Measurements from ENCODE around the gene HLA-DPB1.
"Not testable (repeated sequence)": the region's sequence is repeated elsewhere in the genome, so short reads cannot be mapped to it uniquely, and the experiment has no call there.

The HLA-DPB1 gene

GRCh38 chr6:33071569-33071968 lies 4.2 kb upstream of the HLA-DPB1 start:
- DNase-seq, result no peak

DNA sequence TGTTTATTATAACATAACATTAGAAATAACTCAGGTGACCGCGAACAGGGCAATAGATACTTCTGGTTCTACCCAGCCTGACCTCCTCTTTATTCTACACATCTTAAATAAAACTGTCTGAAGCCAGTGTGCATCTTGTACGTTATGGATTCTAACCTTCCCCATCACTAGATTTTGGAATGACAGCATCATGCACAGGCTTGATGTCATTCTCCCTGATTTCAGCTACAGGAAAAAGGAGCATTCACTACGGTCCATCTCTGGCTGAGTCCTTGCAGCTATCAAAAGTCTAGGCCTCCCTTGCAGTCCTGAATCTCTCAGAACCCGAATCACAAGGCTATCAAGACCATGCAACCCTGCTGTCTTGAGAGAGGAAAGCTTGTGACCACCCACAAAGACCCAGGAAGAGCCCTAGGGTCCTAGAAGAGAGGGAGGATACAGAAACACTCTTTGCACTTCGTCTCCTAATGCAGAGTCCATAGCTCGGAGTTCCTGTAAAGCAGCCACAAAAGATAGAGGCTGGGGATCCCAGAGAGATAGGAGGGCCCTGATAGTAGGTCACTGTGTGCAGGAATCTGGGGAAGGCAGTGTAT lies 3.2 kb upstream of the HLA-DPB1 start:
- no peak for DNase-seq

GRCh38 chr6:33073431-33073871 lies 2.3 kb upstream of the HLA-DPB1 start, which contains the start of gene HLA-DPA1:
HLA-DPA1 (minus strand) TSS chr6:33073649.
- no peak for DNase-seq

DNA sequence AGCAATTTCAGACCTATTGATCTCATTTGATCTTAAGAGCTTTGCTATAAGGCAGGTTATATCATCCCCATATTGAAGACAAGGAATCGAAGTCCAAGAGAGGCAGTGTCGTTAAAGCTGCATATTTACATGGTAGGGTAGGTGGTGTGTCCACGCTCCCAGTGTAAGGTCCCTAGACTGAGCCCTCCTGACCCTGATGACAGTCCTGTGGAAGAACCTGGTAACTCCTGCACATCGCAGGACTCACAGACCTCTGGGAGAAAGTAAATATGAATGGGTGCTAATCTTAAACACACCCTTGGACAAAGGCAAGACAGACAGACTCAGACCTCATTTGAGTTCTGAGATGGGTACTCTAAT lies 602 bp upstream of the HLA-DPB1 start:
- DNase-seq, result no peak

DNA sequence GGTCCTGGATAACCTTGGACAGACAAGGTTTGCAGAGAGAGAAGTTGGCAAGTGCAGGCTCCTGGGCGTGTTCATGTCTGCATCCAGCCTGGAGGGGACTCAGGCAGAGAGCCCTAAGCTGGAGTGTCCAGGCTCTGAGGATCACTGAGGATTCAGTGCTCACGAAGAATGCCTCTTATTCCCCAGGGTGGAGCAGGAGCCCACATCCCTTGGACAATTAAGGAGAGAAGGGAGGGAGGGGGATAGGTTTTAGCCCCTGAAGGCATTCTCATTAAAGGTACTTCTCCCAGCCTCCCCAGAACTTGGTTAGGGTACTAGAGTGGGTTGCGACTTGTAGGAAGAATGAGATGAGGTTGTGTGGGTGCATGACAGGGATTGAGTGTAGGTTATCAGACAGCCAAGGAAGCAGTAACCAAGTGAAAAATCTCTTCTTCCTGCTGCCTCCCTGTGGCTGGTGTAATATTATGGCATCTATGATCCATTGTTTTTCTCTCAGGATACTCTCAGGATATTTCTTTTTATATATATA lies 680 bp downstream of the HLA-DPB1 start:
- no peak for DNase-seq

- DNase-seq, result no peak
Observed at GRCh38 chr6:33077908-33078307, 2.1 kb downstream of the HLA-DPB1 start.

- no peak for DNase-seq
Observed at GRCh38 chr6:33078442-33078841, 2.7 kb downstream of the HLA-DPB1 start.

GRCh38 chr6:33078919-33079521 lies 3.2 kb downstream of the HLA-DPB1 start:
- DNase-seq, result no peak

DNA sequence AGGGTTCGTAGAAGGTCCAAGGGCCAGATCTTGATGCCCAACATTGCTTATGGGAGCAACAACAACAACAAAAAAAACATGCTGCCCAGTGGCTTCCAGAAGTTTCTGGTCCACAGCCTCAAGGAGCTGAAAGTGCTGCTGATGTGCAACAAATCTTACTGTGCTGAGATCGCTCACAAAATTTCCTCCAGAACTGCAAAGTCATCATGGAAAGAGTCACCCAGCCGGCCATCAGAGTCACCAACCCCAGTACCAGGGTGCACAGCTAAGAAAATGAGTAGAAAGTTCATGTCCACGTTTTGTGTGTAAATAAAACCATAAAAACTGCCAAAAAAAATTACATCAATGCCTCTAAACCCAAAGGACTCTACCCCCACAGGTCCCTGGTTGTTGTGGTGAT lies 3.8 kb downstream of the HLA-DPB1 start:
- DNase-seq, result no peak

- peak; percentile 54 for DNase-seq
Observed at GRCh38 chr6:33080127-33081089, 4.6 kb downstream of the HLA-DPB1 start.

GRCh38 chr6:33081098-33081824 lies 5.5 kb downstream of the HLA-DPB1 start:
- no peak for DNase-seq

- DNase-seq, result peak; percentile 33
Observed at GRCh38 chr6:33082702-33083101, 6.9 kb downstream of the HLA-DPB1 start.

DNA sequence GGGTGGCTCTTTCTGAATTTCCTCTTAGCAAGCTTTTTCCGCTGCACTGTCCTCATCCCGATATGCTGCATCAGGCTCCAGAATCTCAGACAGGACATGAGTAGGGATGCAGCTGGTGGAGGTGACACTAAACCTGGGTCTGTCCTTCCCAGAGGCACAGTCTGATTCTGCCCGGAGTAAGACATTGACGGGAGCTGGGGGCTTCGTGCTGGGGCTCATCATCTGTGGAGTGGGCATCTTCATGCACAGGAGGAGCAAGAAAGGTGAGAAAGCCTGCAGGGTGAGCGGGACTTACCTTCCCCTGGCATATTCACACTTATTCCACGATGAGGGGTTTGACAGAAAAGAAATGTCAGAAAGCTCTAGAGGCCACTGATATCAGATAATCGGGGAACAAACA lies 9.8 kb downstream of the HLA-DPB1 start:
- DNase-seq, result no peak

DNA sequence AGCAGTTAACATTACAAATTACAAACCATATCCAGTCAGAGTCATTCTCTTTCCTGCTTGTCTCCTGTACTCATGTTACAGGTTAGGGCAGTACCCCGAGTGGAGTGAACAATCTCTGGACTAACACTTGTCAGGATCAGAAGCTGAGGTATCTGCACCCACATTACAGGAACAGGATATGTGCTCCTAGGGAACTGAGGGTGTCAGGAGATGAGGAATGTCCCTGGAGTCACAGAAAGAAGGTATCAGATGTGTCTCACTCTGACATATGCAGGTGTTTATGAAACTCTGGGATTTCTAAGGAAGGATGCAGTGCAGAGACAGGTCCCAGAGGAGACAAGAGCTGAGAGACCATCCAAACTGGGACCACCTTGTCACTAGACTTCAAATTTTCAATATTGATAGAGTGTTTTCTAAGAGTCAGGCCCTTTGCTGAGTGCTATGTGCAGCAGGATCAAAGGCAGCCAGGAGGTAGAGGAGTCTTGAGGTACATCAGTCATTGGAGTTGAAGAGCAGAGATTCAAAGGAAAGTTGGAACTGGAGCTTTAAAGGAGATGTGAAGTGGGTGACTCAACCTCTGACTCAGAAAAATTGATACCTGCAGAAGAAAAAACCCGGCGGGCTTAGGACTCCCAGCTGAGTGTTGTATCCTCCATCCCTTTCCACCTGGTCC lies 12.6 kb downstream of the HLA-DPB1 start:
- no peak for DNase-seq

GRCh38 chr6:33088931-33089620 lies 13.3 kb downstream of the HLA-DPB1 start:
- no peak for DNase-seq

GRCh38 chr6:33091957-33092356 lies 16.2 kb downstream of the HLA-DPB1 start:
- DNase-seq, result no peak

- DNase-seq, result no peak
Observed at GRCh38 chr6:33092385-33092784, 16.6 kb downstream of the HLA-DPB1 start.

- no peak for DNase-seq
Observed at GRCh38 chr6:33093855-33094254, 18.1 kb downstream of the HLA-DPB1 start.

GRCh38 chr6:33095681-33096080 lies 19.9 kb downstream of the HLA-DPB1 start:
- DNase-seq, result no peak

GRCh38 chr6:33101121-33101737 lies 25.4 kb downstream of the HLA-DPB1 start:
- not testable (repeated sequence) for DNase-seq

GRCh38 chr6:33103776-33104175 lies 28.0 kb downstream of the HLA-DPB1 start:
- no peak for DNase-seq
